Activated naive CD4-positive, alpha-beta T cell treated with anti-CD3 and anti-CD28 coated beads for 36 hours (primary cell): ENCODE results near the gene GSG1L. TPM values are rescaled to one million over a fixed set of nuclear protein-coding genes. Genes with fewer than 3 reads are reported as not detected.
"Not testable (repeated sequence)": the region's sequence is repeated elsewhere in the genome, so short reads cannot be mapped to it uniquely, and the experiment has no call there.

ENCODE experiments used
- CTCF ChIA-PET: fragments of 350-600 bp; sonication (Branson Sonifier 250); formaldehyde crosslinking; loops from one replicate; lab custom pipeline; 2021; ENCODE audit warnings: antibody characterized with exemption; lab: Charles Lee
- DNase-seq: peaks from one replicate; pipeline ENCODE4 v3.0.0-alpha.2; 2020
- H3K27ac Mint-ChIP-seq: one replicate; pipeline ENCODE4 v1.8.0; 2021; ENCODE audit warnings: mild to moderate bottlenecking, mixed read lengths
- H3K27me3 Mint-ChIP-seq: one replicate; pipeline ENCODE4 v1.8.0; 2021; ENCODE audit warnings: low read depth, mixed read lengths
- H3K36me3 Mint-ChIP-seq: one replicate; pipeline ENCODE4 v1.8.0; 2021; ENCODE audit warnings: low read depth, mixed read lengths
- H3K4me1 Mint-ChIP-seq: one replicate; pipeline ENCODE4 v1.8.0; 2021; ENCODE audit warnings: low read depth, mixed read lengths
- H3K4me3 Mint-ChIP-seq: one replicate; pipeline ENCODE4 v1.8.0; 2021; ENCODE audit warnings: mild to moderate bottlenecking, moderate library complexity, mixed read lengths
- H3K9me3 Mint-ChIP-seq: one replicate; pipeline ENCODE4 v1.8.0; 2021; ENCODE audit warnings: mixed read lengths
- intact Hi-C: fragments of 100-400 bp; cut with micrococcal nuclease; formaldehyde crosslinking; loops from one replicate; pipeline ENCODE4 v1.15.1; 2023
- total RNA-seq, 2 experiments: library from RNA; stranded (reverse); gene quantifications; one replicate each; pipeline ENCODE4 v1.2.3, GENCODE V29; 2021

Gene GSG1L
- total RNA-seq, 2 experiments from 2014 or later, result not detected

DNA sequence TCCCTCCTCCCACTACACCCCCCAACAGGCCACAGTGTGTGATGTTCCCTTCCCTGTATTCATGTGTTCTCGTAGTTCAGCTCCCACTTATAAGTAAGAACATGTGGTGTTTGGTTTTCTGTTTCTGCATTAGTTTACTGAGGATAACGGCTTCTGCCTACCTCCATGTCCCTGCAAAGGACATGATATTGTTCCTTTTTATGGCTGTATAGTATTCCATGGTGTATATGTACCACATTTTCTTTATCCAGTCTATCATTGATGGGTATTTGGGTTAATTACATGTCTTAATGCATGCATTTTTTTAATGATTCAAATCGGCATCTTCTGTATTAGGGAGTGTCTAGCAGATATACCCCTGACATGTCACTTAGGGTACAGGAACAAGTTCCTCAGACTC is 320.5 kb downstream of the GSG1L start:
- H3K4me3 Mint-ChIP-seq, DNase-seq, intact Hi-C loops, H3K4me1 Mint-ChIP-seq, H3K27ac Mint-ChIP-seq, H3K27me3 Mint-ChIP-seq, CTCF ChIA-PET, H3K9me3 Mint-ChIP-seq: not testable (repeated sequence)
- H3K36me3 Mint-ChIP-seq, result peaks cover 15% of the 10 kb centered on the region

DNA sequence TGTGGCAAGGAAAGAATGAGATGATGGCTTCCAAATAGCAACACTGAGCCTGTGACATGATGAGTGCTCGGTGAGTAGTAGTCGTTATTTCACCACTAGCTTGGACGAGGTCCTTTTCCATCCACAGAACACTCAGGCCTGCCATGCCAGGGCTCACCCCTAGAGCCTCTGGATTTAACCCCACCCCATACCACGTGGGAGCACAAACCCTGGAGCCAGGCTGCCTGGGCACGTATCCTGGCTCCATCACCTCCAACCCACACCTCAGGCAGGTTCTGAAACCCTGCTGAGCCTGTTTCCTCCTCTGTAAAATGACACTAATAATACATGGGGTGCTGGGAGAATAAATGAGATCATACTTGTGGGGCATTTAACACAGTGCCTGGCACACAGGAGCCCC is 321.2 kb downstream of the GSG1L start:
- Mint-ChIP-seq H3K36me3 (peaks cover 15% of the 10 kb centered on the region), H3K9me3 (no peaks in the 10 kb centered on the region), H3K27me3 (no peaks in the 10 kb centered on the region), H3K4me1 (no peaks in the 10 kb centered on the region), H3K27ac (no peak overlapping the region), H3K4me3 (no peak overlapping the region)
- CTCF ChIA-PET, result no interaction called here
- intact Hi-C loops, result no loop called here
- DNase-seq, result no peak

DNA sequence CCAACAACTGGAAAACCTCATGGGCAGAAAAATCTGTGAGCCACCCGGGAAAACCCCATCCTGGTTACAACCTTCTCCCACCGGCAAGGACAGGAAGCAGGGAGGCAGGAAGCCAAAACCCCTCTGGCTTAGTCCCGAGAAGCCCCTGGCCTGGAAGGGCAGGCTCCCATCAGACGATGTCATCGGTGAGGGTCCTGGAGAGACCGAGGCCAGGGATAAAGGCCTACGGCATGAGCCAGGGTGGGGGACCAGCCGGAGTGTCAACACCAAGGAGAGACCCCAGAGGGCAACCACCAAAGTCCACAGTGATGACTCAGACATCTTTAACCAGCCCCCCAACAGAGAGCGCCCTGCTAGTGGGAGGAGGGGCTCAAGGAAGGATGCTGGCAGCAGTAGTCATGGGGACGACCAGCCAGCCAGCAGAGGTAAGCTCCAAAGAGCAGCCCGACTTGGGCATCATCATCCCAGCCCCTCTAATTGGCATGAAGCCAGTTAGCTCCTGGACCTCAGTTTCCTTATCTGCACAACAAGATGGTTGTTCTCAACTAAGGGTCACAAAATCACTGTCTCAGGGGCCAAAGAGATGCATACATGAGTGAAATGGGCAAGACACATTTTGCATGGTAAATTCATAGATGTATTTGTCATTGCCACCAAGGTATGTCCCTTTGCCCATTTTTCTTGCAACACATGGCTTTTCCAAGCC is 322.9 kb downstream of the GSG1L start:
- Mint-ChIP-seq H3K27me3 (no peaks in the 10 kb centered on the region), H3K4me3 (no peak overlapping the region), H3K9me3 (no peaks in the 10 kb centered on the region), H3K36me3 (peaks cover 15% of the 10 kb centered on the region), H3K4me1 (no peaks in the 10 kb centered on the region), H3K27ac (no peak overlapping the region)
- CTCF ChIA-PET, result no interaction called here
- DNase-seq, result no peak
- intact Hi-C loops, result no loop called here

DNA sequence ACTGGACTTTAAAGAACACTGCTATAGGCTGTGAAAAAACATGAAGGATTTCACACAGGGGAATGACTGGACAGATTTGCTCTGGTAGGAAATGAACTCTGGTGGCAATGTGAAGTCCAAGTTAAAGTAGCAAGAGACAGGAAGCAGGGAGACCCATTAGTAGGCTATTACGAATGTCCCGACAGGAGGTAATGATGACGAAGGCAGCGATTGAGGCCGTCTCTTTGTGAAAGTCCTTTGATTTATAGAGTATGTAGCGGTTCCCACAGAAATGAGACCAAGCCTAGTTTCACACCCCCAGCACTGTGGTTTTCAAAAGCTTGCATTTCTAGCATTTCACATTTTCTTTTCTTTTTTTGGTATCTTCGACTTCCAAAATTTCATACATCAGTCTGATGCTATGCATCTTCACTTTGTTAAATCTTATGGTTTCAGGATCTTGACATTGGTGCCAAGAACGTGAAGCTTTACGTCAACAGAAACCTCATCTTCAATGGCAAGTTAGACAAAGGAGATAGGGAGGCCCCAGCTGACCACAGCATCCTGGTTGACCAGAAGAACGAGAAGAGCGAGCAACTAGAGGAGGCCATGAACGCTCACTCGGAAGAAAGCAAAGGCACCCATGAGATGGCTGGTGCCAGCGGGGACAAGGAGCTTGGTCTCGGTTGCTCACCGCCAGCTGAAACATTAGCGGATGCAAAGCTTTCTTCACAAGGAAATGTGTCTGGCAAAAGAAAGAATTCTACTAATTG is 323.7 kb downstream of the GSG1L start:
- no peaks in the 10 kb centered on the region for H3K4me1 Mint-ChIP-seq
- H3K4me3 Mint-ChIP-seq, result no peak overlapping the region
- no peak overlapping the region for H3K27ac Mint-ChIP-seq
- DNase-seq, result no peak
- H3K36me3 Mint-ChIP-seq, result peaks cover 15% of the 10 kb centered on the region
- CTCF ChIA-PET, result no interaction called here
- H3K27me3 Mint-ChIP-seq, result no peaks in the 10 kb centered on the region
- no peaks in the 10 kb centered on the region for H3K9me3 Mint-ChIP-seq
- intact Hi-C loops, result no loop called here

DNA sequence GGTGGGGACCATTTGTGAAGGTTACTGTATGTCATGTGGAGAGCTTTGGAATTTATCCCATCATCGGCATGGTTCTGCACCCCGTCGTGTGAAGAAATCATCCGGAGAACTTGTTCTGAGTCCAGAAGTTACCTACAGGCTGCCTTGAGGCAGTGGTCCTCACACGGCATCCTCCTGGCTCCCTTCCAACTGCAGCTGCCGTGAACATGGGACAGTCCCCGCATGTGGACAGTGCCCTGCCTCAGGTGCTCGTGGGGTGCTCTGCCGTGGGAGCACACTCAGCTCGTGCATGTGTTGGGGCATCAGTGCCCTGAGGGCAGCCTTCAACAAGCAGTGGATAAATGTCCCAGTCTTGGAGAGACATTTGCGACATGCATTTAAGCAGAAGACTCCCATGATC is 324.9 kb downstream of the GSG1L start:
- intact Hi-C loops, result no loop called here
- CTCF ChIA-PET, result no interaction called here
- Mint-ChIP-seq H3K27ac (no peak overlapping the region), H3K36me3 (peaks cover 15% of the 10 kb centered on the region), H3K4me3 (no peak overlapping the region), H3K27me3 (no peaks in the 10 kb centered on the region), H3K9me3 (no peaks in the 10 kb centered on the region), H3K4me1 (no peaks in the 10 kb centered on the region)
- no peak for DNase-seq

Other genes starting within 250 kb of the GSG1L start
- 100 to 1,000 TPM; 215 to 229 TPM for gene XPO6, start 148.3 kb upstream of the GSG1L start, total RNA-seq
- gene SBK1, start 228.8 kb upstream of the GSG1L start, total RNA-seq, result 1 to 10 TPM; 2.8 to 3.4 TPM